HepG2 (cell line): ENCODE data around the gene HELZ2.

Experiments
- ASH2L ChIP-seq: fragments of 300-600, 200-600 bp; sonication (generic); IDR thresholded peaks from 2 replicates; pipeline ENCODE4 v1.7.0; 2017; ENCODE audit warnings: low read depth, mild to moderate bottlenecking, moderate library complexity, mixed read lengths, low read length; ENCODE audit not compliant: insufficient read length
- MIXL1 ChIP-seq: IDR thresholded peaks from 2 replicates; pipeline ENCODE4 v1.6.1; 2016
- NR2F1 ChIP-seq, 2 experiments: fragments of 450-650 bp in 1 of 2; formaldehyde crosslinking in 1 of 2; IDR thresholded peaks; 2 replicates each; pipeline versions ENCODE4 v1.5.0 to v1.6.1; 2016 to 2020; ENCODE audit warnings: mild to moderate bottlenecking in 1 of 2, missing compliant biosample characterization in 1 of 2, missing genetic modification reagents in 1 of 2, moderate library complexity in 1 of 2
- POLR2AphosphoS5 ChIP-seq: IDR thresholded peaks from 2 replicates; pipeline ENCODE4 v1.6.1; 2012; ENCODE audit warnings: low read depth, low read length
- TCF12 ChIP-seq, 2 experiments: fragments of 450-650 bp in 1 of 2; sonication (generic) in 1 of 2; formaldehyde crosslinking in 1 of 2; IDR thresholded peaks; 2 replicates each; pipeline versions ENCODE4 v1.6.1 to v1.8.0; 2017 to 2022; ENCODE audit warnings: antibody characterized with exemption in 1 of 2, mild to moderate bottlenecking in 1 of 2, missing genetic modification reagents in 1 of 2, moderate library complexity in 1 of 2
- ZBTB8A ChIP-seq: sonication (generic); formaldehyde crosslinking; IDR thresholded peaks from 2 replicates; pipeline ENCODE4 v1.4.0; 2020; ENCODE audit warnings: mild to moderate bottlenecking, low read depth, missing genetic modification reagents, borderline replicate concordance
- TF ChIP-seq, protein P1 (sequence below): sonication (generic); formaldehyde crosslinking; IDR thresholded peaks from 2 replicates; pipeline ENCODE4 v1.4.0; 2020; ENCODE audit warnings: mild to moderate bottlenecking, missing genetic modification reagents

DNA sequence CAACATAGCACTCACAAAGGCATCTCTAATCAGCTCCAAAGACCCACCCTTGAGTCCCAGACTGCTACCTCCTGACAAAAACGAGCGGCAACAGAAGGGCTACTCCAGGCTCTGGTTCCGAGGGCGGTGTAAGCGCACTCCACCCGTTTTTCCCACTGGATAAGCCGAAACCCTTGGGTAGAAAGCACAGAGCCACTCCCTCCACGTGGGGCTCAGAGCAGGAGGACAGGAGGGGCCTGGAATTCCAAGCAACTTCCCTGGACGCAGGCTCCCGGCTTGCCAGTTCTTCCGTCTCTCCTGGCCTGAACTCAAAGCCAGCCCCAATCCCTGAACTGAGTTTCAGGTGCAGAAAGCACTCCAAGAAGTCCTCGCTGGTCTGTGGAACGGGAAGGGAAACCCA is 45.5 kb upstream of the HELZ2 start:
- TF ChIP-seq TCF12 (IDR thresholded peaks at IDR 0.05) (no peak), TCF12 (CRISPR knock-in tag; IDR thresholded peaks at IDR 0.05) (no peak), POLR2AphosphoS5 (no peak), NR2F1 (CRISPR knock-in tag; IDR thresholded peaks at IDR 0.05) (no peak), ASH2L (no peak), MIXL1 (CRISPR knock-in tag) (no peak), ZBTB8A (no peak)
- TF ChIP-seq, protein P1, sequence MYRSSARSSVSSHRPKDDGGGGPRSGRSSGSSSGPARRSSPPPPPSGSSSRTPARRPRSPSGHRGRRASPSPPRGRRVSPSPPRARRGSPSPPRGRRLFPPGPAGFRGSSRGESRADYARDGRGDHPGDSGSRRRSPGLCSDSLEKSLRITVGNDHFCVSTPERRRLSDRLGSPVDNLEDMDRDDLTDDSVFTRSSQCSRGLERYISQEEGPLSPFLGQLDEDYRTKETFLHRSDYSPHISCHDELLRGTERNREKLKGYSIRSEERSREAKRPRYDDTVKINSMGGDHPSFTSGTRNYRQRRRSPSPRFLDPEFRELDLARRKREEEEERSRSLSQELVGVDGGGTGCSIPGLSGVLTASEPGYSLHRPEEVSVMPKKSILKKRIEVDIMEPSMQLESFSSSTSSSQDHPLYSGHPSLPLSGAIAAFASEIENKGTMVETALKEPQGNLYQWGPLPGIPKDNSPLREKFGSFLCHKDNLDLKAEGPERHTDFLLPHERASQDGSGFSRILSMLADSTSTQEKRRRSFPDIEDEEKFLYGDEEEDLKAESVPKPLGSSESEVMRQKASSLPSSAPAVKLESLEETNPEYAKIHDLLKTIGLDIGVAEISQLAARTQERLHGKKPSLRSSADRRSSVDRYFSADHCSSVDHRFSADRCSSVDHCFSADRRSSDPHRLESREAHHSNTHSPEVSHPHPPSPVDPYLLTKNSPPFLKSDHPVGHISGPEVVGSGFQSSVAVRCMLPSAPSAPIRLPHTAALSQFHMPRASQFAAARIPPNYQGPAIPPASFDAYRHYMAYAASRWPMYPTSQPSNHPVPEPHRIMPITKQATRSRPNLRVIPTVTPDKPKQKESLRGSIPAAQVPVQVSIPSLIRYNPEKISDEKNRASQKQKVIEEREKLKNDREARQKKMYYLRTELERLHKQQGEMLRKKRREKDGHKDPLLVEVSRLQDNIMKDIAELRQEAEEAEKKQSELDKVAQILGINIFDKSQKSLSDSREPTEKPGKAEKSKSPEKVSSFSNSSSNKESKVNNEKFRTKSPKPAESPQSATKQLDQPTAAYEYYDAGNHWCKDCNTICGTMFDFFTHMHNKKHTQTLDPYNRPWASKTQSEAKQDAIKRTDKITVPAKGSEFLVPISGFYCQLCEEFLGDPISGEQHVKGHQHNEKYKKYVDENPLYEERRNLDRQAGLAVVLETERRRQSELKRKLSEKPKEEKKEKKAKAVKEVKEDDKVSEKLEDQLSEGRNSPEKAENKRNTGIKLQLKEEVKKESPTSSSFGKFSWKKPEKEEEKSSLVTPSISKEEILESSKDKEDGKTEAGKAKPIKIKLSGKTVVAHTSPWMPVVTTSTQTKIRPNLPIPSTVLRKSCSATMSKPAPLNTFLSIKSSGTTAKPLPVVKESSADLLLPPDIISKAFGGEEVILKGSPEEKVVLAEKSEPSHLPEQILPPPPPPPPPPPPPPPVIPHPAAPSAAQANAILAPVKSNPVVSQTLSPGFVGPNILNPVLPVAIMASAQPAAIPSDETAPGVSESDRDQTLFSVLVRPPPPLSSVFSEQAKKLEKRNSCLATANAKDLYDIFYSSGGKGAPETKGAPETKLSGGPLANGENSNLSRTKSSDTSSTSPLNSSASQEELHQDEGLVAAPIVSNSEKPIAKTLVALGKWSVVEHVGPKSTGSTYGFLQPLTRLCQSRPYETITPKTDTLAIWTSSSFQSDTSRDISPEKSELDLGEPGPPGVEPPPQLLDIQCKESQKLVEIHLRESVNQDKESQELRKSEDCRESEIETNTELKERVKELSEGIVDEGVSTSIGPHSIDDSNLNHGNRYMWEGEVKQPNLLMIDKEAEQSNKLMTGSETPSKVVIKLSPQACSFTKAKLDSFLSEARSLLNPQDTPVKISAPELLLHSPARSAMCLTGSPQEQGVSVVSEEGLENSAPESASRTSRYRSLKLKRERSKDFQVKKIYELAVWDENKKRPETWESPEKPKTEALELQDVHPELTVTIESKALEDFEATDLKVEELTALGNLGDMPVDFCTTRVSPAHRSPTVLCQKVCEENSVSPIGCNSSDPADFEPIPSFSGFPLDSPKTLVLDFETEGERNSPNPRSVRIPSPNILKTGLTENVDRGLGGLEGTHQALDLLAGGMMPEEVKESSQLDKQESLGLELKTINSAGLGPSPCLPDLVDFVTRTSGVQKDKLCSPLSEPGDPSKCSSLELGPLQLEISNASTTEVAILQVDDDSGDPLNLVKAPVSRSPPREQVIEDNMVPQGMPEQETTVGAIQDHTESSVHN (CRISPR knock-in tag) = no peak
